DMS53 (cell line): ENCODE data around the gene CYP2A6.
"Not testable (repeated sequence)": the region's sequence is repeated elsewhere in the genome, so short reads cannot be mapped to it uniquely, and the experiment has no call there.

Experiments
- DNase-seq: peaks from one replicate; lab custom pipeline; 2025; lab: John Stamatoyannopoulos, UW

CYP2A6 gene, protein sequence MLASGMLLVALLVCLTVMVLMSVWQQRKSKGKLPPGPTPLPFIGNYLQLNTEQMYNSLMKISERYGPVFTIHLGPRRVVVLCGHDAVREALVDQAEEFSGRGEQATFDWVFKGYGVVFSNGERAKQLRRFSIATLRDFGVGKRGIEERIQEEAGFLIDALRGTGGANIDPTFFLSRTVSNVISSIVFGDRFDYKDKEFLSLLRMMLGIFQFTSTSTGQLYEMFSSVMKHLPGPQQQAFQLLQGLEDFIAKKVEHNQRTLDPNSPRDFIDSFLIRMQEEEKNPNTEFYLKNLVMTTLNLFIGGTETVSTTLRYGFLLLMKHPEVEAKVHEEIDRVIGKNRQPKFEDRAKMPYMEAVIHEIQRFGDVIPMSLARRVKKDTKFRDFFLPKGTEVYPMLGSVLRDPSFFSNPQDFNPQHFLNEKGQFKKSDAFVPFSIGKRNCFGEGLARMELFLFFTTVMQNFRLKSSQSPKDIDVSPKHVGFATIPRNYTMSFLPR

DNA sequence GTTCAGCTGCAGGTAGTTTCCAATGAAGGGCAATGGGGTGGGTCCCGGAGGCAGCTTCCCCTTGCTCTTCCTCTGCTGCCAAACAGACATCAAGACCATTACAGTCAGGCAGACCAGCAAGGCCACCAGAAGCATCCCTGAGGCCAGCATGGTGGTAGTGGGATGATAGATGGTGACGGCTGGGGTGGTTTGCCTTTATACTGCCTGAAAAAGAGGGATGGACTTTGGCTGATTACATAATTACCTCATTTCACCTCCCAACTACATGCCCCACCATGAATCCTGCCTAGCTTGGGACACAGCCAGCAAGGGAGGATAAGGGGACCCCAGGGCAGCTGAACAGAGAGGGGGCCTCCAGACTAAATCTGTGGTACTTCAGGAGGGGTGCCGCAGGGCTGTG lies at the start of gene CYP2A6:
TSS of gene CYP2A6 (minus strand) at position 171 of the 400 bp plus-strand sequence. CDS start at position 150, 21 bp downstream.
- not testable (repeated sequence) for DNase-seq

DNA sequence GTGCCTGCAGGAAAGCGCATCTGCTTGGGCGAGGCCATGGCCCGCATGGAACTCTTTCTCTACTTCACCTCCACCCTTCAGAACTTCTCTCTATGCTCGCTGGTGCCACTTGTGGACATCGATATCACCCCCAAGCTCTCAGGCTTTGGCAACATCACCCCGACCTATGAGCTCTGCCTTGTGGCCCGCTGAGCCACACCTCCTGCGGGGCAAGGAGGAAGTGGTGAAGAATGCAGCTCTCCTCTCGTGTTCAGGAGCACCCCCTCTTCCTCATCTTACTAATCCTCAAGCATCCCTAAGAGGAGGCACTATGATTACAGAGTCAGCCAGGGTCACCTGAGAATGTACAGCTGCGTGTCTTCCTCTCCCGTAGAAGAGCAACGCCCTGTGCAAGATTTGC lies 49.7 kb upstream of the CYP2A6 start:
- DNase-seq: not testable (repeated sequence)

DNA sequence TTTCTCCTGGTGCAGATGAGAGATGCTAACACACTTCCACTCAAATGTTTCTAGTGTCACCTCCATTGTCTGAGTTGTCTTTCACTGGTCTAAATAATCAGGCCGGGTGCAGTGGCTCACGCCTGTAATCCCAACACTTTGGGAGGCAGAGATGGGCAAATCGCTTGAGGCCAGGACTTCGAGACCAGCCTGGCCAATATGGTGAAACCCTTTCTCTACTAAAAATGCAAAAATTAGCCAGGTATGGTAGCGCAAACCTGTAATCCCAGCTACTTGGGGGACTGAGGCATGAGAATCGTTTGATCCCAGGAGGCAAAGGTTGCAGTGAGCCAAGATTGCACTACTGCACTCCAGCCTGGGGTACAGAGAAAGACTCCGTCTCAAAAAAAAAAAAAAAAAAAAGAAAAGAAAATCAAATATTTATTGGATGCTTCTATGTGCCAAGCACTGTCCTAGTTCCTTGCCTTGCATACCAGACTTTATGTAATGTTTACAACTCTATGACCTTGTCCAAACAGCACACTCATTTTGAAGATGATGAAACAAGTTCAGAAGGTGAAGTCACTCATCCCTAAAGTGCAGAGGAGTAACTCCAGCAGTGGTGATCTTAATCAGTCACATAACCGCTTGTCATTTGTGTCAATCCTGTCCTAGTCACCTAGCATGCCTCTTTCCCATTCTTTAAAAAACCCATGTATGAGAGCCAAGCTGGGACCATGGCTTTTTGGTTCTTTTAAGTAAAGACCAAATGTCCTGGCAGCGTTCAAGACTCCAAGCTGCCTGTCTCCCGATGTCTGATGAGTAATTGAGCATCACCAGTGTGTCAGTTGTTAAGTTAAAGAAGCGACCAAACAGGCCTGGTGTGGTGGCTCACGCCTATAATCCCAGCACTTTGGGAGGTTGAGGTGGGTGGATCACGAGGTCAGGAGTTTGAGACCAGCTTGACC lies 46.9 kb upstream of the CYP2A6 start:
- DNase-seq: not testable (repeated sequence)

GRCh38 chr19:40896418-40896796 lies 46.2 kb upstream of the CYP2A6 start:
- no peak for DNase-seq

GRCh38 chr19:40893112-40893511 lies 42.9 kb upstream of the CYP2A6 start:
- DNase-seq: no peak

GRCh38 chr19:40889366-40889765 lies 39.1 kb upstream of the CYP2A6 start:
- no peak for DNase-seq

GRCh38 chr19:40888191-40888590 lies 37.9 kb upstream of the CYP2A6 start:
- DNase-seq: no peak

GRCh38 chr19:40884187-40884931 lies 34.1 kb upstream of the CYP2A6 start:
- DNase-seq: not testable (repeated sequence)

- DNase-seq: not testable (repeated sequence)
Measured at GRCh38 chr19:40882062-40882461, 31.8 kb upstream of the CYP2A6 start, which contains the start of gene CYP2A7. Gene CYP2A7 (minus strand): TSS chr19:40882231. CDS start chr19:40882210, 21 bp downstream.

DNA sequence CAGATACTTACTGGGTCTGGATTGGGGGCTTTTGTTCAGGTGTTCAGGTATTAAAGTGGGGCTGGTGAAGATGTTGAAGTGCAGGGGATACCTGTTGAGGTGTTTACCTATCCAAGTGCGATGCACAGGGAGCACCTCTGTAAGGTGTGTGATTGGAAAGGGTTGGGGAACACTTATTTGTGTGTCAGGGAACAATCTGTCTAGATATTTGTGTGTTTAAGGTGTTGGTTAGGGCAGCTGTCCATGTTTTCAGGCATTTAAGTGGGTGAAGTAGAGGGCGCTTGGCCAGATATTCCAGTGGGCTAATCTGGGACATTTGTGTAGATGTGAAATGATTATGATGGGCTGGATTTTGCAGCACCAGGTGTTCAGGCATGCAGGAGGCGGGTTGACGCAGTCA lies 29.1 kb upstream of the CYP2A6 start:
- not testable (repeated sequence) for DNase-seq

DNA sequence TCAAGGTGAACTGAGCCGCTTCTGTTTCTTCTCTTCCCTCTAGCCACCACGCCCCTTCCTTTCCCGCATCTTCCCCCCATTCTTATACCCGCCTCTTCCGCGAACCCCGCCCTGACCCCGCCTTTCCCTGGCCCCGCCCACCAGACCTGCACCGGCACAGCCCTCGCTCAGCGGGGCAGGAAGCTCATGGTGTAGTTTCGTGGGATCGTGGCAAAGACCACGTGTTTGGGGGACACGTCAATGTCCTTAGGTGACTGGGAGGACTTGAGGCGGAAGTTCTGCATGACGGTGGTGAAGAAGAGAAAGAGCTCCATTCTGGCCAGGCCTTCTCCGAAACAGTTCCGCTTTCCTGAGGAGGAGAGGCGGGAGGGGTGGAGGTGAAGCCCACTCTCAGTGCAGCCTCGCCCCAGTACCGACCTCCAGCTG lies 25.3 kb upstream of the CYP2A6 start:
- DNase-seq: not testable (repeated sequence)

- DNase-seq: not testable (repeated sequence)
Measured at GRCh38 chr19:40874874-40875273, 24.6 kb upstream of the CYP2A6 start.

- not testable (repeated sequence) for DNase-seq
Measured at GRCh38 chr19:40873873-40874272, 23.6 kb upstream of the CYP2A6 start.

GRCh38 chr19:40872209-40872608 lies 22.0 kb upstream of the CYP2A6 start:
- DNase-seq: no peak

DNA sequence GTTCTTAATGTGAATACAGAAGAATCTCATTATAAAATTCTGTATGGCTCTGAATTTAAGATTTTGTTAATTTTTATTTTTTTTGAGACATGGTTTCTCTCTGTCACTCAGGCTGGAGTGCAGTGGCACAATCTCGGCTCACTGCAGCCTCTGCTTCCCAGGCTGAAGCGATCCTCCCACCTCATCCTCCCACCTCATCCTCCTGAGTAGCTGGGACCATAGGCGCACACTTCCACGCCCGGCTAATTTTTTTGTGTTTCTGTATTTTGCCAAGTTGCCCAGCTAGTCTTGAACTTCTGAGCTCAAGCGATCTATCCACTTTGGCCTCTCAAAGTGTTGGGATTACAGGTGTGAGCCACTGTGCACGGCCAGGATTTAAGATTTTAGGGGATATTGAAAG lies 17.5 kb upstream of the CYP2A6 start:
- DNase-seq: no peak

- not testable (repeated sequence) for DNase-seq
Measured at GRCh38 chr19:40864739-40865496, 14.7 kb upstream of the CYP2A6 start.

DNA sequence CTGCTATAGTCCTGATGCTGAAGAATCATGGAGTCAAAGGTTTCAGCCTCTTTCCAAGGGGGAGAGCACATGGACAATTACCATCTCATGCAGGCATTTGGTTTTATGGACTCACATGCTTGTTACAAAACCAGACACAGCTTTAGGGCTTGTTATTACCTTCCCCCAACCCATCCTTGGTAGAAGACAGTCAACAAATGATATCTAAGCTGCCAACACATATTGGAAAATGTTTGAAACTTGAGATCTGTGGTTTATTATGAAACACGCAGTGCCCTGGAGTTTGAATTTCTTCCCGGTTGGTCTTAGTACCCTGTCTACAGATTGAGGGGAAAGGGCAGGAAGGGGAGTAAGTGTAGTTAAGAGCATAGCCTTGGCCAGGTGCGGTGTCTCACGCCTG lies 12.5 kb upstream of the CYP2A6 start:
- no peak for DNase-seq

DNA sequence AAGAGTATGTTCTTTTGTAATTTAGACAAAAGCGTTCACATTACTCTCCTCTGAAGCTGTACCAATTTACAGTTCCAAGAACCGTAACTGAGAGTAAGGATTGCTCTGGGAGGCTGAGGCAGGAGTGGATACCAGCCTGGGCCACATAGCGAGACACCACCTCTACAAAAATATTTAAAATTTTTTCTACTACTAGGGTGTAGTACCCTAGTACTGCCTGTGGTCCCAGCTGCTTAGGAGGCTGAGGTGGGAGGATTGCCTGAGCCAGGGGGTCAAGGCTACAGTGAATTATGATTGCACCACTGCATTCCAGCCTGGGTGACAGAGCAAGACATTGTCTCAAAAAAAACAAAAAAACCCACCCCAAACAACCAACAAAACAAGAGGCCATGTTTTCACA lies 12.1 kb upstream of the CYP2A6 start:
- DNase-seq: no peak

GRCh38 chr19:40858109-40858508 lies 7.9 kb upstream of the CYP2A6 start:
- no peak for DNase-seq

DNA sequence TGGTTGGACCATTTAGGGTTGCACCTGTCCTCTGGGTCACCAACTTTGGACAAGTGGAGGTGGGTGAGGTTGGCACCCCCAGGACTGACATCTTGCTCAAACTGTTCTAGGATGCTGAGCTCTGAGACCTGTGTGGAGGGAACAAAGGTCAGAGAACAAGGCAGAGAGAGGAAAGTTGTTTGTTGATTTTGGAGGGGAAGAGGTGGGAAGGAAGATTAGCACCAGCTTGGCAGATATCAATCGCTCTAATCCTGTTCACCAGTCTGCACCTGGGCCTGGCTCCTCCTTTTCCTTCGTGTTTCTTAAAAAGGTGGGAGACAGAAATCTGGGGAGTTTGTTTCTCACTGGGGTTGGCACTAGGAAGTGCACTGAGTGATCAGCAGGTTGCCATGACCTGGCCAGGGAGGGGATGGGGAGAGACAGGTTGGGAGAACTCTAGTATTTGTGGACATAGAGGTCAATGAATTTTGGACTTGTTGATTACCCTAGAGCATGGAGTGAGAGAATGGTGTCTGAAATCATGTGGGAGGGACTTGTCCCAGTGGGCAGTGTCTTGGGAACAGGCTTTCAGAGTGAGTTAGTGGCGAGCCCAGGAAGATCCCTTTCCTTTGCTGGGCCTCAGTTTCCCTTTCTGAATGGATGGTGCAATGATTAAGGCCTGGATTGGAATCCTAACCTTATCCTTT lies 2.4 kb upstream of the CYP2A6 start:
- DNase-seq: not testable (repeated sequence)
